CD4-positive, alpha-beta memory T cell (primary cell): ENCODE measurements around the gene MAGI2. TPM values are rescaled to one million over a fixed set of nuclear protein-coding genes. Genes with fewer than 3 reads are reported as not detected.
"Not testable (repeated sequence)": the region's sequence is repeated elsewhere in the genome, so short reads cannot be mapped to it uniquely, and the experiment has no call there.

Source experiments
- CTCF ChIA-PET: fragments of 350-600 bp; sonication (Branson Sonifier 250); formaldehyde crosslinking; loops from one replicate; lab custom pipeline; 2021; ENCODE audit warnings: inconsistent platforms; ENCODE audit not compliant: partially characterized antibody; lab: Charles Lee
- POLR2A ChIA-PET: fragments of 350-600 bp; sonication (Branson Sonifier 250); formaldehyde crosslinking; loops from one replicate; lab custom pipeline; 2021; ENCODE audit not compliant: partially characterized antibody; lab: Charles Lee
- DNase-seq, 5 donors: peaks; one replicate each; pipeline versions ENCODE4 v3.0.0 to v3.0.0-alpha.2; 2020 to 2022; ENCODE audit warnings: mixed read lengths in 1 of 5
- H3K27ac ChIP-seq: one replicate; pipeline ENCODE4 v1.7.0; 2013; ENCODE audit warnings: low read depth, low read length
- H3K27me3 ChIP-seq: 2 replicates; pipeline ENCODE4 v1.7.0; 2013; ENCODE audit warnings: mild to moderate bottlenecking, low read length, moderate library complexity; ENCODE audit not compliant: insufficient read depth
- H3K36me3 ChIP-seq: 2 replicates; pipeline ENCODE4 v1.7.0; 2013; ENCODE audit warnings: mild to moderate bottlenecking, low read length, moderate library complexity; ENCODE audit not compliant: insufficient read depth
- H3K4me1 ChIP-seq: 2 replicates; pipeline ENCODE4 v1.7.0; 2013; ENCODE audit warnings: mild to moderate bottlenecking, low read length, moderate library complexity; ENCODE audit not compliant: insufficient read depth
- H3K4me3 ChIP-seq, 2 donors: one replicate each; pipeline ENCODE4 v1.7.0; 2013; ENCODE audit warnings: low read length in 2 of 2, mild to moderate bottlenecking in 1 of 2
- H3K9me3 ChIP-seq, 2 donors: one replicate each; pipeline ENCODE4 v1.7.0; 2013; ENCODE audit warnings: low read length in 2 of 2, control low read depth in 1 of 2; ENCODE audit not compliant: control insufficient read depth in 1 of 2
- H3K27ac Mint-ChIP-seq, 7 donors: one replicate each; pipeline ENCODE4 v1.8.0; 2020 to 2021; ENCODE audit warnings: mixed read lengths in 7 of 7, mild to moderate bottlenecking in 6 of 7, inconsistent platforms in 3 of 7, moderate library complexity in 3 of 7
- H3K27me3 Mint-ChIP-seq, 2 donors: one replicate each; pipeline ENCODE4 v1.8.0; 2020 to 2021; ENCODE audit warnings: mixed read lengths in 2 of 2
- H3K36me3 Mint-ChIP-seq, 2 donors: one replicate each; pipeline ENCODE4 v1.8.0; 2020 to 2021; ENCODE audit warnings: mixed read lengths in 2 of 2, inconsistent platforms in 1 of 2, mild to moderate bottlenecking in 1 of 2
- H3K4me1 Mint-ChIP-seq, 4 donors: one replicate each; pipeline ENCODE4 v1.8.0; 2020 to 2021; ENCODE audit warnings: mixed read lengths in 4 of 4, mild to moderate bottlenecking in 1 of 4
- H3K4me3 Mint-ChIP-seq, 8 donors: one replicate each; pipeline ENCODE4 v1.8.0; 2020 to 2021; ENCODE audit warnings: mixed read lengths in 8 of 8, mild to moderate bottlenecking in 7 of 8, moderate library complexity in 6 of 8, inconsistent platforms in 3 of 8
- H3K9me3 Mint-ChIP-seq, 8 donors: one replicate each; pipeline ENCODE4 v1.8.0; 2020 to 2021; ENCODE audit warnings: mixed read lengths in 8 of 8, mild to moderate bottlenecking in 5 of 8, inconsistent platforms in 3 of 8, moderate library complexity in 1 of 8
- intact Hi-C: fragments of 100-400 bp; cut with micrococcal nuclease; formaldehyde crosslinking; loops from one replicate; pipeline ENCODE4 v1.15.1; 2023
- polyA plus RNA-seq, 2 donors: library from polyadenylated mRNA; unstranded; fragments of 300-500 nt; fragmentation: Illumina TruSeq; gene quantifications; one replicate each; pipeline ENCODE4 v1.2.3, GENCODE V29; 2021
- total RNA-seq, 2 experiments: library from RNA; stranded (reverse); gene quantifications; one replicate each; pipeline ENCODE4 v1.2.3, GENCODE V29; 2021

Gene MAGI2
- total and polyA plus RNA-seq, 4 experiments from 2014 or later = 0.23 to 0.25 TPM; not detected in 2

DNA sequence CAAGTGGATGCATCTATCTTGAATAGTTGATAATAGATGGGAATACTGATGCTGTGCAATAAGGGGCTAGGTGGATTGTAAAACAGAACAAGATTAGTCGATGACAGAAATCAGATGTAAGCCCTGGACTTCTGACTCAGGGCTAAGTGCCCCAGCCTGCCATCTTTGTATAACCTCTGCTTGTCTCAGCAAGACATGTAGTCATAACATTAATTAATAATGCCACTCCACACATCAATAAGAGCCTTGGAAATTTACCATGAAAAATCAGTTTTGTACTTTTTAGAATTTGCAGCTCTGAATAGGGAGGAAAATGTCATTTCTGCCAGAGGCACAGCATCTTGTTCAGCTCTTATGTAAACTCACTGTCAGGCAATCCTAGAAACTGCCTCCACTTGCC is 1125.7 kb downstream of the MAGI2 start:
- no peak for DNase-seq
- Histone ChIP-seq H3K27me3 (no peaks in the 10 kb centered on the region), H3K4me3 (no peak overlapping the region), H3K36me3 (no peaks in the 10 kb centered on the region), H3K27ac (no peak overlapping the region), H3K9me3 (no peaks in the 10 kb centered on the region), H3K4me1 (no peaks in the 10 kb centered on the region)
- ChIA-PET POLR2A (no interaction called here), CTCF (no interaction called here)
- peaks cover 0 to 4% of the 10 kb centered on the region in 2 donors for H3K27me3 Mint-ChIP-seq
- H3K4me3 Mint-ChIP-seq = no peak overlapping the region
- peaks cover 0 to 2% (median 0%) of the 10 kb centered on the region in 8 donors for H3K9me3 Mint-ChIP-seq
- no peak overlapping the region for H3K27ac Mint-ChIP-seq
- no peaks in the 10 kb centered on the region for H3K4me1 Mint-ChIP-seq
- intact Hi-C loops = no loop called here
- no peaks in the 10 kb centered on the region for H3K36me3 Mint-ChIP-seq

DNA sequence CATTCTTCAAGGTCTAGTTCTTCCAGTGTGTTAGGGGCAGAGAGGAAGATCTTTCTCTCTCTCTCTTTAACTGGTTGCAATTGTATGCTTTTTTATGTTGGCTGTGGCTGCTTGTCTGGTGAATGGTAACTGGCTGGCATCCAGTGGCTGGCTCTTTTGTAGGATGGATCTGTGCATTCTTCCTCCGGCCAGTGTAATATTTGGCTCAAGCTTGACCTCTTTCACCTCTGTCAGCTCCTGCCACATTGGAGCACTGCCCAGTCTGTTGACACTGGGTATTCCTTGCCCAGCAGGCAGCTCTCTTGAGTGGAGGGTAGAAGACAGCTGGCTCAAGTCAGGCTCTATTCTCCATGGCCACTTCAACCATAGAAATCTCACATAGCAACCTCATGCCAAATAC is 1126.6 kb downstream of the MAGI2 start:
- CTCF ChIA-PET = no interaction called here
- Mint-ChIP-seq H3K36me3 (no peaks in the 10 kb centered on the region), H3K9me3 (peaks cover 0 to 5% (median 0%) of the 10 kb centered on the region in 8 donors), H3K4me1 (no peaks in the 10 kb centered on the region), H3K27ac (no peak overlapping the region), H3K27me3 (peaks cover 0 to 4% of the 10 kb centered on the region in 2 donors), H3K4me3 (no peak overlapping the region)
- DNase-seq = no peak
- Histone ChIP-seq H3K27me3 (no peaks in the 10 kb centered on the region), H3K4me1 (no peaks in the 10 kb centered on the region), H3K4me3 (no peak overlapping the region), H3K9me3 (no peaks in the 10 kb centered on the region), H3K36me3 (no peaks in the 10 kb centered on the region), H3K27ac (no peak overlapping the region)
- POLR2A ChIA-PET = no interaction called here
- intact Hi-C loops = no loop called here

DNA sequence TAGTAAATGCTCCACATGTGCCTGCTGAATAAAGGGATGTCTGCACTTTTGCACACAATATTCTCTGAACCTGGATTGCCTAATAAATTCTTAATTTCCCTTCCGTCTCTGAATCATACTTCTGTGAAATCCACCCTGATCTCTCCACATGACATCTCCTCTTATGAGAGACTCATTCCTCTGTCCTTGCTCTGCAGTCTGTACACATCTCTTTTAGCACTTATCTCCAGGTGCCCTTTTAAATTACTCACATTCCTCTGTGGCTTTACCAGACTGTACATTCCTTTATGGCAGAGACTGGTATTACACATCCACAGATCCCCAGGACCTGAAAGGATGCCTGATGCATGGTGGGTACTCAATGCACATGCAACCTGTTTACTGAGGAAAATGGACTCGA is 1127.3 kb downstream of the MAGI2 start:
- H3K4me3 Mint-ChIP-seq = no peak overlapping the region
- Histone ChIP-seq H3K4me3 (no peak overlapping the region), H3K4me1 (no peaks in the 10 kb centered on the region), H3K27me3 (no peaks in the 10 kb centered on the region), H3K36me3 (no peaks in the 10 kb centered on the region), H3K27ac (no peak overlapping the region), H3K9me3 (no peaks in the 10 kb centered on the region)
- H3K27ac Mint-ChIP-seq = no peak overlapping the region
- H3K4me1 Mint-ChIP-seq = no peaks in the 10 kb centered on the region
- CTCF ChIA-PET = no interaction called here
- H3K27me3 Mint-ChIP-seq = peaks cover 0 to 4% of the 10 kb centered on the region in 2 donors
- H3K9me3 Mint-ChIP-seq = peaks cover 0 to 5% (median 0%) of the 10 kb centered on the region in 8 donors
- DNase-seq = no peak
- H3K36me3 Mint-ChIP-seq = no peaks in the 10 kb centered on the region
- POLR2A ChIA-PET = no interaction called here
- intact Hi-C loops = no loop called here

DNA sequence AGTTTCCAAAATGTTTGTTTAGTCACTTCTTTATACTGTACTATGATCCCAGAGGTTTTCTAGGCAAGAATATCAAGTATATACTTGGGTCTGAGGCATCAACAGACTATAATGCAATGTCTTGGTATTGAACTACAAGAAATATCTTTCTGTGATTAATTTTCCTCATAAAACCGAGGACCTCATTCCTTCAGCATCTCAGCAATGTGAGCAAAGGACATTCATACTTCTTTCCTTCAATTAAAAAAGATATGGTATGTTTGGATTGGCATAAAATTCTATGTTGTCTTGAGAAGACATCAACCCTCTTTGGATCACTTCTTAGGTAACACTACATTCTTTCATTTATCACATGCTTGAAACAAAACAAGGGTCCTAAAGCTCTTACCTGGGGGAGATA is 1130.3 kb downstream of the MAGI2 start:
- no peak overlapping the region for H3K4me3 Mint-ChIP-seq
- H3K9me3 Mint-ChIP-seq = peaks cover 0 to 6% (median under 1%) of the 10 kb centered on the region in 8 donors
- Histone ChIP-seq H3K27ac (no peak overlapping the region), H3K4me1 (no peaks in the 10 kb centered on the region), H3K9me3 (no peaks in the 10 kb centered on the region), H3K4me3 (no peak overlapping the region), H3K27me3 (no peaks in the 10 kb centered on the region), H3K36me3 (no peaks in the 10 kb centered on the region)
- no peaks in the 10 kb centered on the region for H3K4me1 Mint-ChIP-seq
- H3K27me3 Mint-ChIP-seq = no peaks in the 10 kb centered on the region
- H3K36me3 Mint-ChIP-seq = no peaks in the 10 kb centered on the region
- intact Hi-C loops = no loop called here
- H3K27ac Mint-ChIP-seq = no peak overlapping the region
- DNase-seq = no peak
- ChIA-PET POLR2A (no interaction called here), CTCF (no interaction called here)

DNA sequence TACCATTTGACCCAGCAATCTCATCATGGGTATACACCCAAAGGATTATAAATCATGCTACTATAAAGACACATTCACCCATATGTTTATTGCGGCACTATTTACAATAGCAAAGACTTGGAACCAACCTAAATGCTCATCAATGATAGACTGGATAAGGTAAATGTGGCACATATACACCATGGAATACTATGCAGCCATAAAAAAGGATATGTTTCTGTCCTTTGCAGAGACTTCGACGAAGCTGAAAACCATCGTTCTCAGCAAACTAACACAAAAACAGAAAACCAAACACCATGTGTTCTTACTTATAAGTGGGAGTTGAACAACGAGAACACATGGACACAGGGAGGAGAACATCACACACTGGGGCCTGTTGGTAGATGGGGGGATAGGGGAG is 1131.2 kb downstream of the MAGI2 start:
- H3K27ac Mint-ChIP-seq, POLR2A ChIA-PET, DNase-seq, H3K4me3 ChIP-seq, H3K27me3 ChIP-seq, CTCF ChIA-PET, H3K27ac ChIP-seq, H3K27me3 Mint-ChIP-seq, intact Hi-C loops, H3K4me1 Mint-ChIP-seq, H3K4me1 ChIP-seq, H3K9me3 Mint-ChIP-seq, H3K36me3 ChIP-seq, H3K36me3 Mint-ChIP-seq, H3K9me3 ChIP-seq: not testable (repeated sequence)
- H3K4me3 Mint-ChIP-seq = peak overlapping the region in 1 of 8 donors; percentile 0

DNA sequence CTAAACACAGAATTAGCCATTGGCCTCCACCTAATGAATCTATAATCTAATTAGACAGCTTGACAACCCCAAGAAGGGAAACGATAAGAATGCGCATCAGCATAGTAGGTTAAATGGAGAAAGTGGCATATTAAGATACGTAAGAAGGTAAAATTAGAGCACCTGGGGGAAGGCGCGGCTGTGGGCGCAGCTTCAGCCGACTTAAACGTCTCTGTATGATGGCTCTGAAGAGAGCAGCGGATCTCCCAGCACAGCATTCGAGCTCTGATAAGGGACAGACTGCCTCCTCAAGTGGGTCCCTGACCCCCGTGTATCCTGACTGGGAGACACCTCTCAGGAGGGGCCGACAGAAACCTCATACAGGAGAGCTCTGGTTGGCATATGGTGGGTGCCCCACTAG is 1136.1 kb downstream of the MAGI2 start:
- H3K27ac Mint-ChIP-seq = no peak overlapping the region
- POLR2A ChIA-PET = no interaction called here
- intact Hi-C loops = no loop called here
- peaks cover 0 to 6% (median under 1%) of the 10 kb centered on the region in 8 donors for H3K9me3 Mint-ChIP-seq
- Histone ChIP-seq H3K36me3 (no peaks in the 10 kb centered on the region), H3K27ac (no peak overlapping the region), H3K4me1 (no peaks in the 10 kb centered on the region), H3K9me3 (no peaks in the 10 kb centered on the region), H3K27me3 (no peaks in the 10 kb centered on the region), H3K4me3 (no peak overlapping the region)
- no peak for DNase-seq
- CTCF ChIA-PET = no interaction called here
- no peaks in the 10 kb centered on the region for H3K4me1 Mint-ChIP-seq
- no peaks in the 10 kb centered on the region for H3K36me3 Mint-ChIP-seq
- H3K4me3 Mint-ChIP-seq = no peak overlapping the region
- no peaks in the 10 kb centered on the region for H3K27me3 Mint-ChIP-seq

DNA sequence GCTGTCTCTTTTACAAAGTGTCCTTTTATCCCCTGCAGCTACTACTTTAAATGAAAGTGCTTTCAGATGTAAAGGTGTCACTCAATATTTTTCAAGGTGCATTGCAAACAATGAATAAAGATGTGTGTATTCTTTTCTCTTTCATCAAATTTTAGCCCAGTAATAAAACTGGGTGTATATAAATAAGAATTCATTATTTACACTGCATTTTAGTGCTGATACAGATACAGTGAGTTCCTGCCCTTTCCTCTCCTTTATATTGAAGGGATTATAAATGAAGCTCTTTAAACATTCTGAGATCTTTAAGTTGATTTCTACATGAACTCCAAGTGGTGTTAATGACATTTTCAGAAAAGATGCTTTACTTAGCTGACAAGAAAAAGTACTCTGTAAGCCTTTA is 1137.4 kb downstream of the MAGI2 start:
- Mint-ChIP-seq H3K9me3 (peaks cover 0 to 4% (median under 1%) of the 10 kb centered on the region in 8 donors), H3K27ac (no peak overlapping the region), H3K27me3 (peaks cover 0 to 2% of the 10 kb centered on the region in 2 donors), H3K4me3 (no peak overlapping the region), H3K4me1 (no peaks in the 10 kb centered on the region), H3K36me3 (no peaks in the 10 kb centered on the region)
- Histone ChIP-seq H3K4me1 (no peaks in the 10 kb centered on the region), H3K4me3 (no peak overlapping the region), H3K27me3 (no peaks in the 10 kb centered on the region), H3K27ac (no peak overlapping the region), H3K36me3 (no peaks in the 10 kb centered on the region), H3K9me3 (no peaks in the 10 kb centered on the region)
- ChIA-PET POLR2A (no interaction called here), CTCF (no interaction called here)
- intact Hi-C loops = no loop called here
- DNase-seq = no peak

DNA sequence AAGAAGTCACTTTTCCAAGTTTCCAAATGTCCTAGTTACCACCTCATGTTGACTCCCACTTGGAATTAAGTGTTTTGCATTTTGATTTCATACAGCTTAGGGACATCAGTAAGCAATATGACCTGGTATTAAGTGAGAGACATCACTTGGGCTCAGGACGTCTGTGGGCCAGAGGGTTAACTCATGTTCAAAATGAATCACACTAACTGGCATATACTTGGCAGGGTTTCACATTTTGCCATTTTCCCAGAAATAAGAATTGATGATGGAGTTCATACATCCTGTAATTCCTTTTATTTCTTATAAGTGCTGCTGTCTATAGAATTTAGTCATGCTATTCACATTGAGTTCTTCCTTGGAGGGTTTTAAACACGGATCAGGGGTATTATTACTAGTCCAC is 1138.3 kb downstream of the MAGI2 start:
- CTCF ChIA-PET = no interaction called here
- POLR2A ChIA-PET = no interaction called here
- peaks cover 0 to 5% (median under 1%) of the 10 kb centered on the region in 8 donors for H3K9me3 Mint-ChIP-seq

More for the DNA sequence above, 1138.3 kb downstream of the MAGI2 start:
- Mint-ChIP-seq H3K27me3 (peaks cover 0 to 2% of the 10 kb centered on the region in 2 donors), H3K4me3 (no peak overlapping the region), H3K27ac (no peak overlapping the region), H3K4me1 (no peaks in the 10 kb centered on the region), H3K36me3 (no peaks in the 10 kb centered on the region)
- intact Hi-C loops = no loop called here
- Histone ChIP-seq H3K36me3 (no peaks in the 10 kb centered on the region), H3K27ac (no peak overlapping the region), H3K27me3 (no peaks in the 10 kb centered on the region), H3K4me1 (no peaks in the 10 kb centered on the region), H3K4me3 (no peak overlapping the region), H3K9me3 (no peaks in the 10 kb centered on the region)
- DNase-seq = no peak
